HG02763 (cell line): ENCODE data around the gene G3BP2.

Source experiments
- ATAC-seq: cut with Tn5 transposase; IDR thresholded peaks from one replicate; pipeline ENCODE4 v1.9.1; 2021; ENCODE audit warnings: mild to moderate bottlenecking, moderate library complexity; ENCODE audit not compliant: unreplicated experiment

The G3BP2 gene

DNA sequence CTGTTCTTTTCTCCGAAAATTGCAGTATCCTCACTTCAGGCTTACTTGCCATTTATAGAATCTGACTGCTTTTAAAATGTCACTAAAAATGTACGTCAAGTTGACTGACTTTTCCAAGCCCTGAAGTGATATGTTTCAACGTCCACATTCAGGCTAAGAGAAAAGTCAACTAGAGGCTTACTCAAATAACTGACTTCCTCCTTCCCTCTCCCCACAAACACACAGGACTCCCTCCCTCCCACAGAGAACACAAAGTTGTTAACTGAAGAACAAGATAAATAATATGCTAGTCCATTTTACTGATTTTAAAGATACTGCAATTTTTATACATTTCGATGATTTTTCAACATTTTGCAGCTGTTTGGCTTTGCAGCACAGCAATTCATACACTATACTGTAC lies 29.1 kb downstream of the G3BP2 start:
- ATAC-seq, result no peak

DNA sequence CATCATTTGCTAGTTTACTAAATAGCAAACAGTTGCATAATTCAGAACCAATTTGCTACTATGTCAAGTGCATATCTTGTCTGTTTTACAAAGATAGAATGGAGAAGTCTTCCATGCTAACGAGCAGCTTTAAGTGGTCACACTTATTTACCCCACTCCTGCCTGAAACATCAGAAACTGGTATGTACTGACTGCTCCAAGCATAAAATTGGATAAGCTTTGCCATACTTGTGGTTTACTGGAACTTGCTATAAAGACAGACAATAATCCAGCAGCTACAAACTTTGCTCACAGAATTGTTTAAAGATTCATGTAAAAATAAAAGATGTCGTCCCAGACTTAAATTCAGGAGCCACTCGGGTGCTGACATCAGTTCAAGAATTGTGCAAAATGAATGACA lies 29.6 kb downstream of the G3BP2 start:
- ATAC-seq, result no peak

DNA sequence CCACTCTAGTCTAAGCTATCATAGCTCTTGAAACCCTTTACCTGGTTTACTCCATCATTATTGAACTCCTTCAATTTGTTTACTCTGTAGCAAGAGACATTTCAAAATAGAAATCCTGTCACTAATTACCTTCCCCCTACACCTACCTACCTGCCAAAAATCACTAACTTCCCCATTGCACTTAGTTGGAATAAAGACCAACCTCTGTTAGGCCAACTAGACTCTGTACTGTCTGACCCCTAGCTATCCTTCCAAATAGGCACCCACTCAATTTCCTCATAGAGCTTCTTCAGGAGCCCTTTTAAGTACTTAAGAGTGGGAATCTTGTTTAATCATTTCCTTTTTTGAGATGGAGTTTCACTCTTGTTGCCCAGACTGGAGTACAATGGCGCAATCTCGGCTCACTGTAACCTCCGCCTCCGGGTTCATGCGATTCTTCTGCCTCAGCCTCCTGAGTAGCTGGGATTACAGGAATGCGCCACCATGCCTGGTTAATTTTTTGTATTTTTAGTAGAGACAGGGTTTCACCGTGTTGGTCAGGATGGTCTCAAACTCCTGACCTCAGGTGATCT lies 34.0 kb downstream of the G3BP2 start:
- ATAC-seq, result no peak

DNA sequence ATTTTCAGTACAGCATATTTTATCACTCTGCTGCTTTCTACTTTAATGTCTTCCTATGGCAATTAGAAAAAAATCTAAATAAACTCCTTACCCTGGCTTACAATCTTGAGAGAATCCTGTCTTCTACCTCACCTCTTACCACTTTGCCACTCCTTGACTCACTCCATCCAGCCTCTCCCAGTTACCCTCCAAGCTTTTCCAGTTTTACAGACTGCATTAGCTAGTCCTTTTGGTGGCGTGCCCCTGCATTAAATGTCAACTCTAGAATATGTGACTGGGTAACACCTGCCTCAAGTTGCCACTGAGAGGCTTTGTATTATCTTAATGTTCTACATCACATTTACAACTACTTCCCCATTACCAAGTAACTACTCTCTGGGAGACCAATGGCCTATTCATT lies 35.4 kb downstream of the G3BP2 start:
- no peak for ATAC-seq

DNA sequence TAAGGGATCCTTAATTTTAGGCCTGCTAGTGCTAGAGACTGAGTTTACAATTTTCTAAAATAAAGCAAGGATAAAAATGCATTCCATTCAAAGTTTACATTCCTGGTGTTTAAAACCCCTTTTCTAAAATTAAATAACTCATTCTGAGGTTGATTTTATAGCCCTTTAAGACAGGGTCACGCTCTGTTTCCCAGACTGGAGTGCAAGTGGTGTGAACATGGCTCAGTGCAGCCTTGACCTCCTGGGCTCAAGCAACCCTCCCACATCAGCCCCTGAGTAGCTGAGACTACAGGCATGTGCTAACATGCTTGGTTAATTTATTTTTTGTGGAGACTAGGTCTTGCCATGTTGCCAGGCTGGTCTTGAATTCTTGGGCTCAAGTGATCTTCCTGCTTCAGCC lies 36.0 kb downstream of the G3BP2 start:
- ATAC-seq, result no peak

DNA sequence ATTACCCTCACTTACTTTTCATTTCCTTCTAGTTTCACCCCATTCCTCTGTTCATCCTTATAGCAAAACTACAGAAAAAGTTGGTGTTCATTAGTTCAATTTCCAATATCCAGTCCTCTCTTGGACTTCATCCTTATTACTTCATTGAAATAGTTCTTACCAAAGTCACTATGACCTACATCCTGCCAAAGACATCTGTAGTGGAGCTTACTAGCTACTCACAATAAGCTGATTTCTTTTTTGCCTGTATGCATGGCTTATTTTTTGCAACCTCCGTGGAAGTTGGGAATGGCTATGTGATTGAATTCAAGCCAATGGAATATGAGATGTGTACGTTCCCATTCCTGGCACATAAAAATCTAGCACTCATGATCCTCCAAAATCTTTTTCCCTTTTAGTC lies 38.3 kb downstream of the G3BP2 start:
- ATAC-seq, result no peak

DNA sequence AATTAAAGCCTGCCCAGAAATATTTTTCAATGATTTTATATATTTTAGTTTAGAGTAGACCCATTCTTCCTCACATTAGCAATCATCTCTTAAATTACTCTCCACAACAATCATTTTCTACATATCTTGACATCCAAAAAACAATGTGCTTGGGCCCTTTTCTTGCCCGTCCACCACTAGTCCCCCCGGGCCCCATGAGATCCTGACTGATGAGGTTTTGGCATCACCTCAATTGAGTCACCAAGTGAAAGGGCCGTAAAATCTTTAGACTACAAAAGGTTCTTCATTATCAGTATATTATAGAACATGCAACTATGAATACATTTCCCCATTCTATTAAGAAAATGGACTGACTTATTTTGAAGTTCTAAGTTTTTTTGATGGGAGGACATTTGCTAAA lies 38.9 kb downstream of the G3BP2 start:
- no peak for ATAC-seq

DNA sequence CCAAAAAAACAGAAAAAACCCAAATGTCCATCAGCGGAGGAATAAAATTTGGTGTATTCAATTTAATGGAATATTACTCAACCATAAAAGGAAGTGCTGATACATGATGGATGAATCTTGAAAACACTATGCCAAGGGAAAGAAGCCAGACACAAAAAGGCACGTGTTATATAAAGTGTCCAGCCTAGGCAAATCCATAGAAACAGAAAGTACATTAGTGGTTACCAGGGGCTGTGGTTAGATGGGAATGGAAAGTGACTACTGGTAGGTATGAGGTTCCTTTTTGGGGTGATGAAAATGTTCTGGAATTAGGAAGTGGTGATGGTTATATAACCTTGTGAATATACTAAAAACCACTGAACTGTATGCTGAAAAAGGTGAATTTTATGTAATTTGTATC lies 39.4 kb downstream of the G3BP2 start:
- ATAC-seq, result no peak

DNA sequence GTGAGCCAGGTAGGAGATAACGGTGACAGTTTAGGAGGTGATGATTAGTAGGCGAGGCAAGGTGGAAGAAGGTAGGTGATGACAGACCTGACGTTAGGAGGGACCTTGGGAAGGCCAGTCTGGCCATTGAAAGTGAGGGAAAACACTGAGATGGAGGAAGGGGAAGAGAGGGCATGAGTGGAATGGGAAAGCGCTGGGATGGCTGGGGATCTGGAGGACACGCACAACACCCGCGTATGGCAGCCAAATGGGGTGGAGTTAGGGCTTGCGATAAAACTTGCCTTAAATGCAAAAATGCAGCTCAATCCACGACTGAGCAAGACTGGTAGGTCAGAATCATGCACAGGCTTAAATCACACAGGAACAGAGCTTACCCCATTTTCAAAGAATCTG lies 42.3 kb downstream of the G3BP2 start:
- ATAC-seq, result no peak

DNA sequence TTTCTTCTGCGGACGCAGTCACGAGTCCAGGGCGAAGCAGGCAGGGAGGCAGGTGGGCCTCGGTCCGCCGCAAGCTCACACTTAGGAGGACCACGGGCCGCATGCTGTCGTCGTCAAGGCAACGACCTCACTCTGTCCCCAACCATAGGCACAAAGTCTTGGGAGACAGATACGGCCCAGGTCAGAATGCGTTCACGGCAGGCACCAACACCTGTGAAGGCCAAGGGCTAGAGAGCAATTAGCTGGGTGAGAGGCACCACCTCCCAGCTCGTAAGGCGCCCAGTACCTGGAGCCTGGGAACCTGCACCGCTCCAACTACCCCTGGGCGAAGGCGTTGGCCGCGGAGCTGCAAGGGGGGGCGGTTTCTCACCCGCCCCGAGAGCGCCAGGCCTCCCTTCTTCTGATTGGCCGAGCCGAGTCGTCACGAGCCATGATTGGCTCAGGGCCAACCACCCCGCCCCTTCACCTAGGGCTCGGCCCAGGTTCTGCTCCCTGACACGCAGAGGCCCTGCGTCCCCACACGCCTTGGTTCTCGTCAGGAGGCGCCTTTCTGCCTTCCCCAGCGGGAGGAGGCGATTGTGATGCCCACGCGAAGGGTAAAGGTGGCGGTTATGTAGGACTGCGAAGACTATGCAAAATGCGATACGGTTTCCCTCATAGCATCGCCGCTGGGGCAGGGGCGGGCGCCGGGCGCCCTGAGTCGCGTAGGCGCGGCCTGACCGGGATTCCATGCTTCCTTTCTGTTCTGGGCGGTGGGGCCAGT lies 42.9 kb downstream of the G3BP2 start, which contains the start of gene CDKL2:
CDKL2 (minus strand) TSS at position 355 of the 763 bp plus-strand sequence. CDS start 4,540 bp downstream, outside the sequence.
- ATAC-seq, result peak; percentile 100

DNA sequence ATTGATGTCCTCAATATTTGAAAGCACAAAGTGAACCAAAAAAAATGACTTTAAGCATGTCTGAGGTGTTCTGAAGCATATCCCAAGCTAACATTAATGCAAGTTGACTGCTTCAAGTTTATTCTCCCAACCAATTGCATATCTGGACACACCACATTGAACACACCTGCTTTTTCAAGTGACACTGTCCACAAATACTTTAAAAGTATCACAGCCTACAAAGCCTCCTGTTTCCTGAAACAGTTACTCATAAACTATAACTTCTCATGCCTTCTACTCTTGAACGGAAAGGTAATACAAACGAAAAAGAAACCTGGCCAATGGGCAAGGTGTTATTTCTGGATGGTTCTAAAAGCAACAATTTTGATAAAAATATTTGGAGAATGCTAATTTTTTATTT lies 44.0 kb downstream of the G3BP2 start:
- no peak for ATAC-seq

DNA sequence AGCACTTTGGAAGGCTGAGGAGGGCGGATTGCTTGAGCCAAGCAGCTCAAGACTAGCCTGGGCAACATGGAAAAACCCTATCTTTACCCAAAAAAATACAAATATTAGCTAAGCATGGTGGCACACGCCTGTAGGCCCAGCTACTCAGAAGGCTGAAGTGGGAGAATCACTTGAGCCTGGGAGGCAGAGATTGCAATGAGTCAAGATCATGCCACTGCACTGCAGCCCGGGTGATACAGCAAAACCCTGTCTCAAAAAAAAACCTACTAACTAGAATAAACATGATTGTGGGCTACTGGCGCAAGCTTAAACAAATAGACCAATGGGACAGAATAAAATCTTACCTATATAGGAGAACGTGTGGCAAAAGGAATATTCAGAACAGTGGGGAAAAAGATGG lies 50.2 kb downstream of the G3BP2 start:
- ATAC-seq, result no peak

DNA sequence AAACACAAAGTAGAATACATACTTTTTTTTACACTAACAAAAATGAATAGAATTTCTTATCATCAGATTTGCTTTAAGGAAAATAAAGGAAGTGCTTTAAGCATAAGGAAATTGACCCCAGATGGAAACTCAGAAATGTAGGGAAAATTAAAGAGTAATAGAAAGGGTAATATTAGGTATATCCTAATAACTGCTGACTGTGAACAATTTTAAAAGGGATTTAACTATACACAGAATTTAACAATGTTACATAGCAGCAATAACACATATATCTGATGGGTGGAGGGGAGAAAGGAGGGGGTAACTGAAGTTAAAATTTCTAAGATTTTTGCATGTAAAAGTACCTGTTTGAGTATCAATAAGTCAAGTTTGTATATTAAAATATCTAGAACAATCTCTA lies 51.5 kb downstream of the G3BP2 start:
- ATAC-seq, result no peak

DNA sequence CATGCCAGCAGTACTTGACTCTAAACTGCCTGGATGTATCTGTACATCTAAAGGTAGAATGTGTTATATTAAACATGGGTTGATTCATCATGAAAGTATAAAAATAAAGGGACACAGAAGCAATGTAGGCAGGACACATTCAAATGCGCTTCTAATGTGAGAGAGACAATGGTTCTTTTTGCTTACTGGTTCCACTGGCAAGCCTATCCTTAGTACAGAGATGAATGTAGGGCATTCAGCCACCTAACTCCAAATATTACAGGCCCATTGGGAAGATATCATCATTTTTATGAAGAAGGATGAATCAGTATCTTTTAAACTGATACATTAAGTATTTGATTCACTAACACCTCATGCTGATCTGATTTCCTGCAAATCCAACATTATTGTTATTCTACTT lies 60.9 kb downstream of the G3BP2 start:
- ATAC-seq, result no peak

DNA sequence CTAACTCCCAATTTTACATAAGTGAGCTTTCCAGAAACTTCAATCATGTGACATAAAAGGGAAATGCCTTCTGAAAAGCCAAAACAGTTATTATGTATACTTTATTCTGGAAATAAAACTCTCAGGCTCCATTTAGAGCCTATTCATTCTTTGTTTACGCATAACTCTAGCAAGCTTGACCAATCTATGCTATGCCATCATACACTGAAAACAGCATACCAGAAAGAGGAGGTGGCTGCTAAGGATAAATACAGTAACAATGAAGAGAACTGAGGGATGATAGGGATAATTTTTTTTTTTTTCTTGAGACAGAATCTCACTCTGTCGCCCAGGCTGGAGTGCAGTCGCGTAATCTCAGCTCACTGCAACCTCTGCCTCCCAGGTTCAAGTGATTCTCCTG lies 67.3 kb downstream of the G3BP2 start:
- no peak for ATAC-seq

DNA sequence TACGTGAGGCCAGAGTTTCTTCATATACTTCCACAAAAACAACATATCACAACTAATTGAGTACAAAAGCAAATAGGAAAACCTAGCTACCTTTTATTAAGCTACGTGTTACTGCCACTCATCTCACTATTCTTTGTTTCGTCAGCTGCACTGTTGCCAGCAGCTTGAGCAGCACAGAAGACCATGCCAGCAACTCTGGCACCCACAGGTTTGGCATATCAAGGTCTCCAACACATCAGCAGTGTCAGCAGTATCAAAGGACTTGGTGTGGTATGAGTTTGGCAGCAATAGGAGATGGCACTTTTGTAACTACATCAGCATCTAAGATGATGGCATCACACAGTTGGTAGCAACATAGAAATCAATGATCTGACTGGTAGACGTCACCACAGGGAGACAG lies 73.6 kb downstream of the G3BP2 start:
- no peak for ATAC-seq

DNA sequence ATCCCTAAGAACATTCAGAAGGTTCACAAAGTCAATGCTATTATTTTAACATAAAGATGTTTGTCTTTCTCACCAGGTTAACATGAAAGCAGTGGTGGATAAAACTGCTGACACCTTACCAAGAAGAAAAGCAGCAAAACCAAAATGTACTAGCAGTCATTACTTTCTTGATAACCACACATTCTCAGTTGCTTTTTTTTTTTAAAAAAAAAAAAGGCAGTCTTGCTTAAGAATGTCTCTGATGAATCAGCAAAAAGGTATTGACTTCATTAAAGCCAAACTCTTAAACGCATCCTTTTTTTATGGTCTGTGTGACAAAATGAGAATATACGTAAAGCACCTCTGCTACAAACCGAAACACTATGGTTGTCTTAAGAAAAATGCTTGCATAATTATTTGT lies 74.8 kb downstream of the G3BP2 start:
- ATAC-seq, result no peak

DNA sequence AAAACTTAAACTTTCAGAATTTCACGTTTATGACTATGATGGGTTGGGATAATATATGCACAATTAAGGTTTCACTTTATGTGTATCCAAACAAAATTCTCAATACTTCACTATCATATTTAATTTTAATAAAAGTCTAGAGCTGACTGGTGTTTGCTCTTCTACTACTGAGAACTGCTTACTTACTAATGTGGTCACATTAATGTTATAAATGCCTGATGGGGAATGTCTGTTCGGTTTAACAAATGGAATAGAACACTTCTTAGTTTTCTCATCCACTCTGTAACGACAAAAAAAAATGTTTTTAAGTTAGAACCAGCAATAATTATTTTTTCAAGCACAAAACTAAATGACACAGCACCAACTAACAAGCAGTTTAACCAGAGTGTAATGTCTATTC lies 77.2 kb downstream of the G3BP2 start:
- ATAC-seq, result no peak

DNA sequence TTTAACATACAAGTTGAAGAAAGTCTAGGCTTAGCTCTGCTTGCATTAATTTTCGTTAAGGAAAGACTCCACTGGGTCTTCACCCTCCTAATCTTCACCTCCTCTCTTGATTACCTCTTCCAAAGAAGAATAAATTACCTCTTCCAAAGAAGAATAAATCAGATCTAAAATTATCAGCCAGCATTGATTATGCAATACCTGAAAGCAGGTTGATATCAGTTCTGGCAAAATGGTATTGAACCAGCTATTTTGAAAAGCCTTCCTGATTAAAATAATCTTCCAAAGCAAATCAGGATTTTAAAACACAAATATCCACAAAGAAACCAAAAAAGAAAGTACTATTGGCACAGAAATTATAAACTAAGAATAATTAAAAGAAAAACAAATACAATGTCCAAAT lies 79.8 kb downstream of the G3BP2 start:
- no peak for ATAC-seq
